Non-pigmented ciliary epithelial cell (primary cell): ENCODE results near the gene UBE3B.
A peak's percentile ranks its signal among the peaks of the same experiment; 100 is the strongest.

ENCODE experiments used
- DNase-seq: peaks from one replicate; pipeline ENCODE4 v3.0.0-alpha.2; 2010; ENCODE audit warnings: low read depth

The UBE3B gene

DNA sequence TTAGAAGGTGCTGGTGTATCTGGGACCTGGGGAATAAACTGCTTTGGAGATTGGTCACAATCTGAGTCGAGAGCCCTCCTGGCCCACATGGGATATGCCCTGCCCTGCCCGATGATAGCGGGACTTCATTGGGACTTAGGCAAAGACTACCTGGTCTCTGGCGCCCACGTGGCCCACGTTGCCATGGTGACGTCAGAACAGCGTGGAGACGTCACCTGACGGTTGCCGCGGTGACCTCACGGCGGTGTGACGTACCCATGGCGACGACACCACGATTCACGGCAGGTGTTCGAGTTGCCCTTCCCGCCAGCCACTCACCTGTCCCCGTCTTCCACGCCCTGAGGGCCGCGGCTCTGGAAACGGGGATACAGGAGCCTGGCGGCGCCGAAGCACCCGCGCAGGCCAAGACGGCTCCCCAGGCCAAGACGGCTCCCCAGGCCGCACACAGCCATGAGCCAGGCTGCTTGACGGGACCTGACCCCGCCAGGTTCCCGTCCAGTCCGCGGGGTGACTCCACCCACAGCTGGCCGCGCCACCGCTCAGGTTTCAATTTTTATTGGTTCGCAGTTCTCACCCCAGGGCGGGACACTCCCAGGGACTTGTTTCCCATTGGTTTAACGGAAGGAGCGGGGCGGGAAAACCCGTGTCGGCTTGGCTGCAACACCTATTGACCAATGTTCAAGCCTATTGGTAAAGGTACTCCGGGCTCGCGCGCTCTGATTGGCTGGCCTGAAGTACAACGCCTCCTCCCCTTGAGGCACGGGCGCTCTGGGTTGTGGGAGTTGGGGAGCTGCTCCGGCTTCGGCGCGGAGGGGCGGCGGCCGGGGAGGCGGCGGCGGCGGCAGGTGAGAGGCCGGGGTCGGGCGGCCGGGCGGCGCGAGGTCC, 95.8 kb downstream of the UBE3B start, which contains the start of the genes MMAB and MVK:
Gene MMAB (minus strand): TSS at position 476 of the 885 bp plus-strand sequence. CDS start 24 bp downstream, at position 452.
Gene MVK (plus strand): TSS at position 766 of the 885 bp plus-strand sequence. CDS start 1,029 bp downstream, outside the sequence.
- DNase-seq, result peak; percentile 97

DNA sequence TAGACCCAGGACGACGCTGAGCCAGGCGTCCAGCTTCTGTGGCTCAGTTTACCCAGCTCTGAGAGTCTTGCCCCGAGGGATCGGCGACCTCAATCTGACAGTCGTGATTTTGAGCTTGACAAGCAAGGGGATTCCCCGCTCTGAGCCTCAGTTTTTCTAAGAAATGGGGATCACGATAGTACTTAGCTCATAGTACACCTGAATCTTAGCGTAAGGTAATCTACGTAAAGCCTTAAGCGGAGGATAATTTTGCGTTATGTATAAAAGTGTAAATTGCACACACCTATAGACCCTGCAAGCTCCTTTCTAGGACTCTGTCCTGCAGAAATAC, 96.4 kb downstream of the UBE3B start:
- DNase-seq, result no peak

DNA sequence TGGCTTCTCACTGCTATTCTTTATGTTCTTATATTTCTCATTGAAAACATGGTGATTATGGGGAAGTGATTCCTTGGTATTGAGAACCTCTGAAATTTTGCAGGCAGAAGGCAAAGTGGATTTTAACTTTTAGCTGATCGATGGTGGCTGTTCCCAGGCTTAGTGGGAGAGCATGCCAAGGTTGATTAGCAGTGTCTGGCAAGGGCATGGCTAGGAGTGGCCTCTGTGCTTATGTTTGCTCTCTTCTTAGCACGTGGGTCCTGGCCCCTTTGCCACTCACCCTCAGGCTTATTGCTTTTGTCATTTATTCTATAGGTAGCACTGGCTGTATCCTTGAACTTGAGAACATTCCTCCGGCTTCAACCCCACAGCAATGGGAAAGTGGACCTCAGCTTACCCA, 98.2 kb downstream of the UBE3B start:
- no peak for DNase-seq

GRCh38 chr12:109577311-109577710, 99.9 kb downstream of the UBE3B start:
- DNase-seq, result no peak

DNA sequence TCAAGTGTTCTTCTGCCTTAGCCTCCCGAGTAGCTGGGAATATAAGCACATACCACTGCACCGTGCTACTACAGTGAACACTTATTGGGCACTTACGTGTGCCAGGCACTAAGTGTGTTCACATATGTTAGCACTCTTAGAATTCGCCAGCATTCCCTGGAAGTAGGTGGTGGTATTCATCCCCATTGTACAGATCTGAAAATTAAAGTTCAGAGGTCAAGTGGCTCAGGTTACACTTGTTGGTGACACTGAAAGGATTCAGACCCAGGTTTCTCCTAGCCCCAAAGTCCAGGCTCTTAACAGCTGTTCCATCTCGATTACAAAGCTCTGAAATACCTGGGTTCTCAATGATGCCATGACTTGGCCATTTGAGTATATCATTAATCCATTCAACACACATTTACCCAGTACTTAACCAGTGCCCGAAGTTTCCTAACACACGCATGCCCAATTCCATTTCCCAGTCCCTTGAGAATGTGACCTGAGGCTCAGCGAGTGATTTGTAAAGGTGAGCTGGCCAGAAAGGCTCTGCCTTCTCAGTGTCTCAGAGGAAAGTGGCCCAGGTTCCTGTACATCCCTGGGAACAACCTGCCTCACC, 101.0 kb downstream of the UBE3B start:
- DNase-seq, result no peak

DNA sequence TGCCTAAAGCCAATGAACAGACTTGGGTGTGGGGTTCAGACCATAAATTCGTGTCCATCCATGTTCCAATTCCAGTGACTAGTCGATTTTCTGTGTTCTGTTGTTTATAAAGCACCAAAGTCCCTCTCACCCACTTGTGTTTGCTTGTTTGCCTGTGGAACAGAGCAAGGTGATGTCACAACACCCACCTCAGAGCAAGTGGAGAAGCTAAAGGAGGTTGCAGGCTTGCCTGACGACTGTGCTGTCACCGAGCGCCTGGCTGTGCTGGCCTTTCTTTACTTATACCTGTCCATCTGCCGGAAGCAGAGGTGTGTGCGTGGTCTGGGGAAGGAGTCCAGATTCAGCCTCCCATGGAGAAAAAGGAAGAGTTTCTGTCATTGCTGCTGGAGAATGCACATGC, 102.2 kb downstream of the UBE3B start:
- DNase-seq, result no peak

DNA sequence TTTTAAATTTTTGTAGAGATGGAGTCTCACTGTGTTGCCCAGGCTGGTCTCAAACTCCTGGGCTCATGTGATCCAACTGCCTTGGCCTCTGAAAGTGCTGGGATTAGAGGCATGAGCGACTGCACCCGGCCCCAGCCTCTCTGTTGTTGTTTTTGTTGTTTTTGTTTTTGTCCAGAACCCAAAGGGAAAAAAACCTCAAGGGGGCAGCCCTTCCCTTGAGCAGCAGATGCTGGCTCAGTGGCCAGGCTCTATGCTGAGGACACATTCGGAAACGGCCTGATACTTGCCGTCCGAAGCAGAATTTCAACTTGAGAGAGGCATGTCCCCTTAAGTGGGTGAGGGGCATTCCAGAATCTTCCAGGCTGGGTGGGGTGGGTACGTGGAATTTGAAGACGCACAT, 102.8 kb downstream of the UBE3B start:
- DNase-seq, result no peak

GRCh38 chr12:109580684-109581333, 103.4 kb downstream of the UBE3B start:
- no peak for DNase-seq

GRCh38 chr12:109581334-109581691, 103.9 kb downstream of the UBE3B start:
- DNase-seq, result no peak

DNA sequence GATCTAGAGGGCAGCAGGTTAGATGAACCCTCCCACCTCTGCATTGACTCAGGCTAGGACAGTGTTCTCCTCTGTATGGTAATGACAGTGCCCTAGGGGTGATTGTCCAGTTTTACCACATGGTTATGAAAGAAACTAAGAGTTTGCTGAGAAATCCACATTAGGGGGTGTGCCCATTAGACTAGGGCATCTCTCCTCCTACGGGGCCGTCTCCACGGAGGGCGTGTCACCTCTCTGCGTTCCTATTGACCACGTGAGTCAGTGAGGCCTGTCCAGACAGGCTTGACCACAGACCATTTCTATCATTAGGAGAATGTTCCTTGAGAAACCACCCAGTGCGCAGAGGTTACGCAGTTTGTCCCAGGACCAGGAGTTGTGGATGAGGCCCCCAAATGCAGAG, 104.4 kb downstream of the UBE3B start:
- DNase-seq, result peak; percentile 42

GRCh38 chr12:109582636-109583035, 105.2 kb downstream of the UBE3B start:
- DNase-seq, result no peak

- DNase-seq, result no peak
Observed at GRCh38 chr12:109583733-109584132, 106.3 kb downstream of the UBE3B start.
